Stomach (tissue), 4 donors: ENCODE measurements around the gene IL17A.

Experiments used
- EP300 ChIP-seq: sonication (generic); formaldehyde crosslinking; IDR thresholded peaks from one replicate; pipeline ENCODE4 v1.6.1; 2017; ENCODE audit warnings: antibody characterized with exemption
- POLR2A ChIP-seq, 4 donors: fragments of 450-650 bp; IDR thresholded peaks; one replicate each; pipeline ENCODE4 v1.6.1; 2016; ENCODE audit warnings: antibody characterized with exemption in 4 of 4, control low read depth in 2 of 4, mild to moderate bottlenecking in 1 of 4, moderate library complexity in 1 of 4
- POLR2AphosphoS5 ChIP-seq, 3 donors: sonication (generic); formaldehyde crosslinking; IDR thresholded peaks; one replicate each; pipeline ENCODE4 v1.6.1; 2016; ENCODE audit warnings: antibody characterized with exemption in 3 of 3
- TF ChIP-seq, protein P1 (sequence below), 7 experiments: fragments of 450-650 bp in 4 of 7; fragments of 200-600 bp in 3 of 7; sonication (generic) in 3 of 7; IDR thresholded peaks; one replicate each; pipeline ENCODE4 v1.5.1; 2016 to 2019; ENCODE audit warnings: antibody characterized with exemption in 7 of 7, control low read depth in 2 of 7, mild to moderate bottlenecking in 1 of 7

DNA sequence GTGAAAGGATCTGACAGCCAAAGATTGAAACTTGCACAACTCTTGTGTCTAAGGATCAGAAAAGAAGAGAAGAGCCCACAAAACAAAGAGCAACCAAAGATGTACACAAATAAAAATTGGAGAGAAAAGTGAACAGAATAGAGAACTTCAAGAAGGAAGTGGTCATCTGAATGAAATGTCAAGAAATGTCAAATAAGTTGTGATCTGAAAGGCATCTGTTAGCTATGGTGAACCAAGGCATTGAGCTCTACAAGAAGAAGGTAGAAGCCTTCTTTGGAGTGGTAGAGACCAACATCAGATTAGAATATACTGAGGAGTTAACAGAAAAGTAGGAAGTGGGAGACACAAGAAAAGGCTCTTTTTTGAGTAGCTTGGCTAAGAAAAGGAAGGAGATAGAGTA lies 29.6 kb downstream of the IL17A start:
- TF ChIP-seq, protein P1, sequence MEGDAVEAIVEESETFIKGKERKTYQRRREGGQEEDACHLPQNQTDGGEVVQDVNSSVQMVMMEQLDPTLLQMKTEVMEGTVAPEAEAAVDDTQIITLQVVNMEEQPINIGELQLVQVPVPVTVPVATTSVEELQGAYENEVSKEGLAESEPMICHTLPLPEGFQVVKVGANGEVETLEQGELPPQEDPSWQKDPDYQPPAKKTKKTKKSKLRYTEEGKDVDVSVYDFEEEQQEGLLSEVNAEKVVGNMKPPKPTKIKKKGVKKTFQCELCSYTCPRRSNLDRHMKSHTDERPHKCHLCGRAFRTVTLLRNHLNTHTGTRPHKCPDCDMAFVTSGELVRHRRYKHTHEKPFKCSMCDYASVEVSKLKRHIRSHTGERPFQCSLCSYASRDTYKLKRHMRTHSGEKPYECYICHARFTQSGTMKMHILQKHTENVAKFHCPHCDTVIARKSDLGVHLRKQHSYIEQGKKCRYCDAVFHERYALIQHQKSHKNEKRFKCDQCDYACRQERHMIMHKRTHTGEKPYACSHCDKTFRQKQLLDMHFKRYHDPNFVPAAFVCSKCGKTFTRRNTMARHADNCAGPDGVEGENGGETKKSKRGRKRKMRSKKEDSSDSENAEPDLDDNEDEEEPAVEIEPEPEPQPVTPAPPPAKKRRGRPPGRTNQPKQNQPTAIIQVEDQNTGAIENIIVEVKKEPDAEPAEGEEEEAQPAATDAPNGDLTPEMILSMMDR (IDR thresholded peaks at IDR 0.05), result no peak
- TF ChIP-seq POLR2AphosphoS5 (IDR thresholded peaks at IDR 0.05), result no peak
- TF ChIP-seq EP300, result no peak
- no peak for TF ChIP-seq POLR2A (IDR thresholded peaks at IDR 0.05)
